K562 (cell line): ENCODE measurements around the gene EVA1A. TPM values are rescaled to one million over a fixed set of nuclear protein-coding genes. Genes with fewer than 3 reads are reported as not detected.

Experiments
- ATAC-seq: fragments of 200-7000 bp; cut with Tn5 transposase; 3 replicates; pipeline ENCODE4 v1.9.1; 2020; ENCODE audit warnings: moderate library complexity
- BruUV-seq: library from RNA; stranded (reverse); fragments of 400-500 nt; replicated peaks from 2 replicates; lab custom pipeline; 2021; lab: Mats Ljungman, UMichigan
- CTCF ChIA-PET: fragments of 300-600 bp; formaldehyde crosslinking; extraction: SDS; loops from one replicate; lab custom pipeline; 2021; ENCODE audit warnings: low intra/inter-chr PET ratio; lab: Yijun Ruan, JAX
- POLR2A ChIA-PET: fragments of 300-600, 350-650 bp; sonication (Branson Sonifier 250); formaldehyde crosslinking; extraction: SDS; loops from one replicate; lab custom pipeline; 2021; ENCODE audit warnings: antibody characterized with exemption, inconsistent platforms; lab: Yijun Ruan, JAX
- DNase-seq, 4 experiments: peaks; one replicate each; pipeline versions ENCODE4 v3.0.0 to v3.0.0-alpha.2; 2011 to 2018; ENCODE audit warnings: low spot score in 3 of 4, mixed read lengths in 3 of 4; ENCODE audit errors: extremely low read depth in 1 of 4
- FAIRE-seq: peaks from 2 replicates; lab custom pipeline; 2011; peaks lifted over from hg19 to GRCh38; lab: Jason Lieb, UNC
- H2AFZ ChIP-seq: 2 replicates; pipeline ENCODE4 v1.6.0; 2011; ENCODE audit warnings: low read depth, low read length, control low read depth, inconsistent platforms
- H3K27ac ChIP-seq: fragments of 200-600 bp; 3 replicates; pipeline ENCODE4 v1.8.0; 2011; ENCODE audit warnings: low read depth, mild to moderate bottlenecking, control low read depth, inconsistent platforms, low read length, moderate library complexity, mixed read lengths; ENCODE audit errors: extremely low read depth
- H3K27me3 ChIP-seq, 2 experiments: fragments of 300-600 bp in 1 of 2; 2 replicates in 1 of 2; 3 replicates in 1 of 2; pipeline versions ENCODE4 v1.6.0 to v1.8.0; 2011; ENCODE audit warnings: inconsistent platforms in 2 of 2, low read length in 2 of 2, mild to moderate bottlenecking in 1 of 2, mixed read lengths in 1 of 2, moderate library complexity in 1 of 2; ENCODE audit not compliant: control insufficient read depth in 2 of 2, insufficient read depth in 2 of 2
- H3K36me3 ChIP-seq: fragments of 300-600 bp; 3 replicates; pipeline ENCODE4 v1.8.0; 2011; ENCODE audit warnings: mild to moderate bottlenecking, low read length, inconsistent platforms; ENCODE audit not compliant: control insufficient read depth, insufficient read depth
- H3K4me1 ChIP-seq, 2 experiments: fragments of 200-600 bp in 1 of 2; replicated peaks in 1 of 2; 2 replicates in 1 of 2; 3 replicates in 1 of 2; pipeline versions ENCODE4 v1.5.1 to v1.8.0; 2011; ENCODE audit warnings: inconsistent platforms in 2 of 2, low read length in 2 of 2, mild to moderate bottlenecking in 1 of 2, mixed read lengths in 1 of 2, moderate library complexity in 1 of 2; ENCODE audit not compliant: control insufficient read depth in 2 of 2, insufficient read depth in 2 of 2
- H3K4me2 ChIP-seq: 2 replicates; pipeline ENCODE4 v1.6.1; 2011; ENCODE audit warnings: low read length, control low read depth, inconsistent platforms, mixed read lengths; ENCODE audit not compliant: insufficient read depth
- H3K4me3 ChIP-seq: fragments of 200-600 bp; sonication (generic), shearing (Covaris generic); 2 replicates; pipeline ENCODE4 v1.5.1; 2016; ENCODE audit warnings: control low read depth, inconsistent platforms
- H3K79me2 ChIP-seq: fragments of 200-600 bp; 3 replicates; pipeline ENCODE4 v1.8.0; 2011; ENCODE audit warnings: low read length, inconsistent platforms; ENCODE audit not compliant: control insufficient read depth, insufficient read depth
- H3K9ac ChIP-seq, 2 experiments: 2 replicates each; pipeline versions ENCODE4 v1.6.0 to v1.6.1; 2011; ENCODE audit warnings: low read depth in 2 of 2, low read length in 2 of 2, control low read depth in 1 of 2, inconsistent platforms in 1 of 2, mild to moderate bottlenecking in 1 of 2, mixed read lengths in 1 of 2; ENCODE audit not compliant: insufficient read depth in 1 of 2
- H3K9me1 ChIP-seq: one replicate; pipeline ENCODE4 v1.6.0; 2011; ENCODE audit warnings: inconsistent platforms, mild to moderate bottlenecking, low read length, moderate library complexity; ENCODE audit not compliant: control insufficient read depth, insufficient read depth
- H3K9me3 ChIP-seq: replicated peaks from 2 replicates; pipeline ENCODE4 v1.5.1; 2011; ENCODE audit warnings: low read depth, low read length, inconsistent platforms; ENCODE audit not compliant: control insufficient read depth, insufficient read depth
- H4K20me1 ChIP-seq: replicated peaks from 2 replicates; pipeline ENCODE4 v1.6.1; 2011; ENCODE audit warnings: low read length, inconsistent platforms, mixed read lengths; ENCODE audit not compliant: control insufficient read depth, insufficient read depth
- ATF7 ChIP-seq: fragments of 450-650 bp; IDR thresholded peaks from 2 replicates; pipeline ENCODE4 v1.7.1; 2014; ENCODE audit warnings: mild to moderate bottlenecking, moderate library complexity
- CEBPG ChIP-seq, 3 experiments: fragments of 200-800 bp in 1 of 3; sonication (Bioruptor generic) in 1 of 3; sonication (generic) in 1 of 3; formaldehyde crosslinking in 1 of 3; IDR thresholded peaks in 2 of 3; conservative IDR thresholded peaks in 1 of 3; 2 replicates each; pipeline versions ENCODE4 v1.6.1 to v1.8.0; 2016 to 2022; ENCODE audit warnings: missing compliant biosample characterization in 2 of 3, missing genetic modification characterization in 2 of 3, mild to moderate bottlenecking in 1 of 3, missing genetic modification reagents in 1 of 3
- HNRNPL ChIP-seq: fragments of 200-400 bp; formaldehyde crosslinking; IDR thresholded peaks from 2 replicates; pipeline ENCODE4 v1.6.1; 2017; ENCODE audit warnings: low read depth, mild to moderate bottlenecking, low read length
- MAZ ChIP-seq, 2 experiments: fragments of 450-650 bp in 1 of 2; sonication (generic) in 1 of 2; formaldehyde crosslinking; IDR thresholded peaks in 1 of 2; conservative IDR thresholded peaks in 1 of 2; 2 replicates each; pipeline versions ENCODE4 v1.4.0 to v1.5.0; 2020; ENCODE audit warnings: mild to moderate bottlenecking in 1 of 2, missing genetic modification reagents in 1 of 2
- NUFIP1 ChIP-seq: fragments of 450-650 bp; IDR thresholded peaks from 2 replicates; pipeline ENCODE4 v1.6.1; 2018; ENCODE audit not compliant: partially characterized antibody
- PTRF ChIP-seq: fragments of 450-650 bp; IDR thresholded peaks from 2 replicates; pipeline ENCODE4 v1.6.1; 2016; ENCODE audit warnings: mild to moderate bottlenecking, missing genetic modification characterization, missing compliant biosample characterization
- SMAD3 ChIP-seq: fragments of 450-650 bp; formaldehyde crosslinking; conservative IDR thresholded peaks from 2 replicates; pipeline ENCODE4 v1.4.0; 2020; ENCODE audit warnings: mild to moderate bottlenecking
- TEAD4 ChIP-seq, 2 experiments: sonication (generic) in 1 of 2; formaldehyde crosslinking in 1 of 2; IDR thresholded peaks; 2 replicates each; pipeline versions ENCODE4 v1.6.1 to v1.8.0; 2012 to 2022; ENCODE audit warnings: borderline replicate concordance in 1 of 2, inconsistent platforms in 1 of 2, low read length in 1 of 2, mild to moderate bottlenecking in 1 of 2, missing genetic modification reagents in 1 of 2
- THRAP3 ChIP-seq: fragments of 450-650 bp; IDR thresholded peaks from 2 replicates; pipeline ENCODE4 v1.6.1; 2016; ENCODE audit warnings: mild to moderate bottlenecking, inconsistent platforms, borderline replicate concordance
- XRCC5 ChIP-seq: fragments of 200-400 bp; formaldehyde crosslinking; IDR thresholded peaks from 2 replicates; pipeline ENCODE4 v1.6.1; 2017; ENCODE audit warnings: low read depth, mild to moderate bottlenecking, low read length
- ZNF507 ChIP-seq: conservative IDR thresholded peaks from 2 replicates; pipeline ENCODE4 v1.6.1; 2017; ENCODE audit warnings: missing genetic modification characterization, missing compliant biosample characterization
- ZNF699 ChIP-seq: fragments of 250-450 bp; sonication (Bioruptor Pico); IDR thresholded peaks from 2 replicates; pipeline ENCODE4 v1.8.0; 2021; ENCODE audit warnings: mild to moderate bottlenecking, moderate library complexity; ENCODE audit not compliant: insufficient replicate concordance
- WGBS: fragments of 100-300 bp; shearing (Covaris generic); methylation state at CpG from one replicate; pipeline ENCODE4 v1.1.6; 2016; ENCODE audit warnings: low coverage, mixed read lengths; ENCODE audit not compliant: insufficient coverage; ENCODE audit errors: missing lambda C conversion rate; 5-methylcytosine and 5-hydroxymethylcytosine counted together
- in situ Hi-C: fragments of 300-500 bp; cut with MboI; formaldehyde crosslinking; loops from 4 replicates; pipeline ENCODE4 v1.15.0; 2018; ENCODE audit warnings: inconsistent platforms, mixed read lengths
- intact Hi-C: fragments of 100-400 bp; cut with micrococcal nuclease; formaldehyde crosslinking; loops from 2 replicates; pipeline ENCODE4 v1.14.2; 2022
- polyA plus RNA-seq, 8 experiments: library from polyadenylated mRNA; depleted of rRNA in 4 of 8; stranded (reverse) in 5 of 8; unstranded in 3 of 8; fragments of >200 nt; fragmentation: Nextera tagmentation in 2 of 8; fragmentation: Illumina TruSeq in 1 of 8; extraction: Ambion mirVana in 2 of 8; extraction: Trizol in 1 of 8; gene quantifications; 2 replicates each; pipeline versions ENCODE4 v1.2.1 to v1.2.3, GENCODE V29; 2011 to 2014; ENCODE audit warnings: inconsistent platforms in 1 of 8, missing spikeins in 1 of 8
- total RNA-seq, 7 experiments: library from RNA; depleted of rRNA in 6 of 7; stranded (reverse); fragments of >200 nt in 6 of 7; fragmentation: Illumina TruSeq in 2 of 7; extraction: Trizol in 2 of 7; gene quantifications; 2 replicates each; pipeline versions ENCODE4 v1.2.1 to v1.2.3, GENCODE V29; 2011 to 2021; ENCODE audit warnings: low replicate concordance in 1 of 7
- TF ChIP-seq, protein P1 (sequence below): fragments of 250-450 bp; sonication (Bioruptor Pico); IDR thresholded peaks from 2 replicates; pipeline ENCODE4 v1.4.0; 2020
- TF ChIP-seq, protein P2 (sequence below): fragments of 200-800 bp; sonication (Bioruptor generic); IDR thresholded peaks from 2 replicates; pipeline ENCODE4 v1.6.1; 2017; ENCODE audit warnings: missing genetic modification characterization, missing compliant biosample characterization
- TF ChIP-seq, protein P3 (sequence below): fragments of 250-450 bp; sonication (Bioruptor Pico); IDR thresholded peaks from 2 replicates; pipeline ENCODE4 v1.5.0; 2021

Gene EVA1A
- total and polyA plus RNA-seq, 9 of the 15 experiments (the other 6 are each of a cell fraction or from before 2014, with no cell fraction given): not detected

DNA sequence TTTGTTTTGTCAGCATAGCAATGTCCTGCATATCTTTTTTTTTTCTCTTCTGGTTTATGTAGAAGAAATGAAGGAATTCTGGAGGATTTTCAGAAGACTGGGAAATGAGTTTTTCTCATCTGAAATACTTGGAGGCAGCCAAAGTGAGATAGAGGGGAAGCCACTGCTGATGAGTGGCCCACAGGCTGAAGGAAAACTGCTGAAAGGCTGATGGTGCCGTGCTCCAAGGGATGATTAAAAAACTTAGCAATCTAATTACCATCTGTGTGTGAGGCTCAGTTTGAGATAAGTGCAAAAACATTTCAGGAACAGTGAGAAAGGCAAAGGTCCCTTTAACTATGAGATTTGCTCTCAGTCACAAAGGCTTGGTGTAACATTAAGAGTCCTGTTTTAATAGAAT, 98.5 kb downstream of the EVA1A start:
- Histone ChIP-seq H3K36me3 (no peaks in the 10 kb centered on the region), H3K9ac (no peak overlapping the region), H3K4me2 (no peak overlapping the region), H4K20me1 (no peaks in the 10 kb centered on the region), H3K4me1 (no peaks in the 10 kb centered on the region), H3K9me3 (no peaks in the 10 kb centered on the region), H3K79me2 (no peaks in the 10 kb centered on the region), H3K27ac (no peak overlapping the region), H3K27me3 (no peaks in the 10 kb centered on the region), H2AFZ (no peak overlapping the region), H3K9me1 (no peaks in the 10 kb centered on the region), H3K4me3 (no peak overlapping the region)
- ChIA-PET CTCF (no interaction called here), POLR2A (no interaction called here)
- no TSS peak for BruUV-seq
- WGBS: 0% methylated on average over 1 of the region's 1 CpG
- DNase-seq (no peak), ATAC-seq (no peak), FAIRE-seq (no peak)
- in situ Hi-C loops (loop anchor here (10.0 kb wide), 1 partner anchor 143 kb away; no protein-coding TSS in a partner anchor), intact Hi-C loops (no loop called here)
- no peak for TF ChIP-seq THRAP3
- TF ChIP-seq PTRF (tag): no peak
- TF ChIP-seq, protein P1, sequence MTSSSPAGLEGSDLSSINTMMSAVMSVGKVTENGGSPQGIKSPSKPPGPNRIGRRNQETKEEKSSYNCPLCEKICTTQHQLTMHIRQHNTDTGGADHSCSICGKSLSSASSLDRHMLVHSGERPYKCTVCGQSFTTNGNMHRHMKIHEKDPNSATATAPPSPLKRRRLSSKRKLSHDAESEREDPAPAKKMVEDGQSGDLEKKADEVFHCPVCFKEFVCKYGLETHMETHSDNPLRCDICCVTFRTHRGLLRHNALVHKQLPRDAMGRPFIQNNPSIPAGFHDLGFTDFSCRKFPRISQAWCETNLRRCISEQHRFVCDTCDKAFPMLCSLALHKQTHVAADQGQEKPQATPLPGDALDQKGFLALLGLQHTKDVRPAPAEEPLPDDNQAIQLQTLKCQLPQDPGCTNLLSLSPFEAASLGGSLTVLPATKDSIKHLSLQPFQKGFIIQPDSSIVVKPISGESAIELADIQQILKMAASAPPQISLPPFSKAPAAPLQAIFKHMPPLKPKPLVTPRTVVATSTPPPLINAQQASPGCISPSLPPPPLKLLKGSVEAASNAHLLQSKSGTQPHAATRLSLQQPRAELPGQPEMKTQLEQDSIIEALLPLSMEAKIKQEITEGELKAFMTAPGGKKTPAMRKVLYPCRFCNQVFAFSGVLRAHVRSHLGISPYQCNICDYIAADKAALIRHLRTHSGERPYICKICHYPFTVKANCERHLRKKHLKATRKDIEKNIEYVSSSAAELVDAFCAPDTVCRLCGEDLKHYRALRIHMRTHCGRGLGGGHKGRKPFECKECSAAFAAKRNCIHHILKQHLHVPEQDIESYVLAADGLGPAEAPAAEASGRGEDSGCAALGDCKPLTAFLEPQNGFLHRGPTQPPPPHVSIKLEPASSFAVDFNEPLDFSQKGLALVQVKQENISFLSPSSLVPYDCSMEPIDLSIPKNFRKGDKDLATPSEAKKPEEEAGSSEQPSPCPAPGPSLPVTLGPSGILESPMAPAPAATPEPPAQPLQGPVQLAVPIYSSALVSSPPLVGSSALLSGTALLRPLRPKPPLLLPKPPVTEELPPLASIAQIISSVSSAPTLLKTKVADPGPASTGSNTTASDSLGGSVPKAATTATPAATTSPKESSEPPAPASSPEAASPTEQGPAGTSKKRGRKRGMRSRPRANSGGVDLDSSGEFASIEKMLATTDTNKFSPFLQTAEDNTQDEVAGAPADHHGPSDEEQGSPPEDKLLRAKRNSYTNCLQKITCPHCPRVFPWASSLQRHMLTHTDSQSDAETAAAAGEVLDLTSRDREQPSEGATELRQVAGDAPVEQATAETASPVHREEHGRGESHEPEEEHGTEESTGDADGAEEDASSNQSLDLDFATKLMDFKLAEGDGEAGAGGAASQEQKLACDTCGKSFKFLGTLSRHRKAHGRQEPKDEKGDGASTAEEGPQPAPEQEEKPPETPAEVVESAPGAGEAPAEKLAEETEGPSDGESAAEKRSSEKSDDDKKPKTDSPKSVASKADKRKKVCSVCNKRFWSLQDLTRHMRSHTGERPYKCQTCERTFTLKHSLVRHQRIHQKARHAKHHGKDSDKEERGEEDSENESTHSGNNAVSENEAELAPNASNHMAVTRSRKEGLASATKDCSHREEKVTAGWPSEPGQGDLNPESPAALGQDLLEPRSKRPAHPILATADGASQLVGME: no peak
- no peak for TF ChIP-seq MAZ (CRISPR knock-in tag; conservative IDR thresholded peaks at IDR 0.05 in 1 of 2, IDR thresholded peaks at IDR 0.05 in 1 of 2)
- no peak for TF ChIP-seq ZNF507
- no peak for TF ChIP-seq ATF7
- TF ChIP-seq NUFIP1: no peak
- TF ChIP-seq XRCC5: no peak
- TF ChIP-seq, protein P2, sequence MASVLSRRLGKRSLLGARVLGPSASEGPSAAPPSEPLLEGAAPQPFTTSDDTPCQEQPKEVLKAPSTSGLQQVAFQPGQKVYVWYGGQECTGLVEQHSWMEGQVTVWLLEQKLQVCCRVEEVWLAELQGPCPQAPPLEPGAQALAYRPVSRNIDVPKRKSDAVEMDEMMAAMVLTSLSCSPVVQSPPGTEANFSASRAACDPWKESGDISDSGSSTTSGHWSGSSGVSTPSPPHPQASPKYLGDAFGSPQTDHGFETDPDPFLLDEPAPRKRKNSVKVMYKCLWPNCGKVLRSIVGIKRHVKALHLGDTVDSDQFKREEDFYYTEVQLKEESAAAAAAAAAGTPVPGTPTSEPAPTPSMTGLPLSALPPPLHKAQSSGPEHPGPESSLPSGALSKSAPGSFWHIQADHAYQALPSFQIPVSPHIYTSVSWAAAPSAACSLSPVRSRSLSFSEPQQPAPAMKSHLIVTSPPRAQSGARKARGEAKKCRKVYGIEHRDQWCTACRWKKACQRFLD (CRISPR knock-in tag): no peak
- TF ChIP-seq ZNF699 (CRISPR knock-in tag): no peak
- no peak for TF ChIP-seq HNRNPL
- TF ChIP-seq, protein P3, sequence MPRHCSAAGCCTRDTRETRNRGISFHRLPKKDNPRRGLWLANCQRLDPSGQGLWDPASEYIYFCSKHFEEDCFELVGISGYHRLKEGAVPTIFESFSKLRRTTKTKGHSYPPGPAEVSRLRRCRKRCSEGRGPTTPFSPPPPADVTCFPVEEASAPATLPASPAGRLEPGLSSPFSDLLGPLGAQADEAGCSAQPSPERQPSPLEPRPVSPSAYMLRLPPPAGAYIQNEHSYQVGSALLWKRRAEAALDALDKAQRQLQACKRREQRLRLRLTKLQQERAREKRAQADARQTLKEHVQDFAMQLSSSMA: no peak
- TF ChIP-seq TEAD4 (IDR thresholded peaks at IDR 0.05; ENCODE audit: low read length): no peak
- TF ChIP-seq TEAD4 (CRISPR knock-in tag; IDR thresholded peaks at IDR 0.05; ENCODE audit: borderline replicate concordance): no peak
- no peak for TF ChIP-seq CEBPG (CRISPR knock-in tag; IDR thresholded peaks at IDR 0.05)
- no peak for TF ChIP-seq CEBPG (tag; conservative IDR thresholded peaks at IDR 0.05 in 1 of 2, IDR thresholded peaks at IDR 0.05 in 1 of 2)
- no peak for TF ChIP-seq SMAD3 (CRISPR knock-in tag)
